Glutamatergic neuron (in vitro differentiated cells): Measurements from ENCODE around the gene ATRNL1. TPM values are rescaled to one million over a fixed set of nuclear protein-coding genes. Genes with fewer than 3 reads are reported as not detected.

Experiments
- DNase-seq: peaks from one replicate; pipeline ENCODE4 v3.0.0; 2022
- H3K27ac Mint-ChIP-seq: one replicate; pipeline ENCODE4 v1.8.0; 2020; ENCODE audit warnings: mild to moderate bottlenecking, mixed read lengths, inconsistent platforms; ENCODE audit not compliant: unreplicated experiment
- H3K27me3 Mint-ChIP-seq: one replicate; pipeline ENCODE4 v1.8.0; 2020; ENCODE audit warnings: mild to moderate bottlenecking, moderate library complexity, mixed read lengths, inconsistent platforms; ENCODE audit not compliant: unreplicated experiment
- H3K36me3 Mint-ChIP-seq: one replicate; pipeline ENCODE4 v1.8.0; 2020; ENCODE audit warnings: mild to moderate bottlenecking, mixed read lengths, inconsistent platforms; ENCODE audit not compliant: unreplicated experiment
- H3K4me1 Mint-ChIP-seq: one replicate; pipeline ENCODE4 v1.8.0; 2020; ENCODE audit warnings: mild to moderate bottlenecking, low read depth, mixed read lengths, inconsistent platforms; ENCODE audit not compliant: unreplicated experiment
- H3K4me3 Mint-ChIP-seq: one replicate; pipeline ENCODE4 v1.8.0; 2020; ENCODE audit warnings: mild to moderate bottlenecking, mixed read lengths, inconsistent platforms; ENCODE audit not compliant: unreplicated experiment
- H3K9me3 Mint-ChIP-seq: one replicate; pipeline ENCODE4 v1.8.0; 2020; ENCODE audit warnings: mild to moderate bottlenecking, moderate library complexity, mixed read lengths, inconsistent platforms; ENCODE audit not compliant: unreplicated experiment
- total RNA-seq: library from RNA; stranded (reverse); fragmentation: NEBNext Ultra II Directional; extraction: Animal tissue kit (Norgen Biotek cat#: 25700); gene quantifications from one replicate; pipeline ENCODE4 v1.2.1, GENCODE V29; 2021; ENCODE audit not compliant: unreplicated experiment
- TF ChIP-seq, protein P1 (sequence below): fragments of 200-600 bp; sonication (generic); IDR thresholded peaks from one replicate; pipeline ENCODE4 v1.5.0; 2021; ENCODE audit not compliant: partially characterized antibody, unreplicated experiment

ATRNL1 gene
- total RNA-seq, 1 donor from 2014 or later, result 35.9 TPM

- H3K36me3 Mint-ChIP-seq, result no peaks in the 10 kb centered on the region
- DNase-seq, result no peak
- H3K4me1 Mint-ChIP-seq, result no peaks in the 10 kb centered on the region
- H3K4me3 Mint-ChIP-seq, result no peak overlapping the region
- no peak overlapping the region for H3K27ac Mint-ChIP-seq
- peaks cover 1% of the 10 kb centered on the region for H3K27me3 Mint-ChIP-seq
- TF ChIP-seq, protein P1, sequence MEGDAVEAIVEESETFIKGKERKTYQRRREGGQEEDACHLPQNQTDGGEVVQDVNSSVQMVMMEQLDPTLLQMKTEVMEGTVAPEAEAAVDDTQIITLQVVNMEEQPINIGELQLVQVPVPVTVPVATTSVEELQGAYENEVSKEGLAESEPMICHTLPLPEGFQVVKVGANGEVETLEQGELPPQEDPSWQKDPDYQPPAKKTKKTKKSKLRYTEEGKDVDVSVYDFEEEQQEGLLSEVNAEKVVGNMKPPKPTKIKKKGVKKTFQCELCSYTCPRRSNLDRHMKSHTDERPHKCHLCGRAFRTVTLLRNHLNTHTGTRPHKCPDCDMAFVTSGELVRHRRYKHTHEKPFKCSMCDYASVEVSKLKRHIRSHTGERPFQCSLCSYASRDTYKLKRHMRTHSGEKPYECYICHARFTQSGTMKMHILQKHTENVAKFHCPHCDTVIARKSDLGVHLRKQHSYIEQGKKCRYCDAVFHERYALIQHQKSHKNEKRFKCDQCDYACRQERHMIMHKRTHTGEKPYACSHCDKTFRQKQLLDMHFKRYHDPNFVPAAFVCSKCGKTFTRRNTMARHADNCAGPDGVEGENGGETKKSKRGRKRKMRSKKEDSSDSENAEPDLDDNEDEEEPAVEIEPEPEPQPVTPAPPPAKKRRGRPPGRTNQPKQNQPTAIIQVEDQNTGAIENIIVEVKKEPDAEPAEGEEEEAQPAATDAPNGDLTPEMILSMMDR, result no peak
- no peaks in the 10 kb centered on the region for H3K9me3 Mint-ChIP-seq
Observed at GRCh38 chr10:115558252-115558651, 465.1 kb downstream of the ATRNL1 start.

DNA sequence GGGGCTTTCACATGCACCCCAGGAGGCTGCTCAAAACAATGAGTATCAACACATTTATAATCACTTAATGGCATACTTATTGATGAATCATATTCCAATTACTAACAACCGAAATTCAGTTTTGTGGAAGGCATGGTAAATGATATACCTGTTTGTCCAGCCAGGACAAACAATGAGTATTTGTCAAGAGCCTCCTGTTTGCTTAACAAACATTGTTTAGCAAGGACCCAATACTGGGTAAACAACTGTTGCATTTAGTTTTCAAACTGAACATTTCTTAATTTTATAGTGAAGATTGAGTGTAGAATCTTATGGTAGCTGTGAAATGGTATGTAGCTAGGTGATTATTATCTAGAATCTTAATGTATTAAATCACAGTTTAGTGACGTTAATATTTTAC is 473.7 kb downstream of the ATRNL1 start:
- H3K4me1 Mint-ChIP-seq, result no peaks in the 10 kb centered on the region
- H3K4me3 Mint-ChIP-seq, result no peak overlapping the region
- H3K9me3 Mint-ChIP-seq, result no peaks in the 10 kb centered on the region
- no peak for DNase-seq
- TF ChIP-seq, protein P1, result no peak
- H3K27ac Mint-ChIP-seq, result no peak overlapping the region
- no peaks in the 10 kb centered on the region for H3K36me3 Mint-ChIP-seq
- H3K27me3 Mint-ChIP-seq, result no peaks in the 10 kb centered on the region

- Mint-ChIP-seq H3K36me3 (no peaks in the 10 kb centered on the region), H3K9me3 (peaks cover 1% of the 10 kb centered on the region), H3K4me1 (no peaks in the 10 kb centered on the region), H3K27ac (no peak overlapping the region), H3K4me3 (no peak overlapping the region), H3K27me3 (no peaks in the 10 kb centered on the region)
- TF ChIP-seq, protein P1, result peak; percentile 51
- peak; percentile 33 for DNase-seq
Observed at GRCh38 chr10:115572740-115573455, 479.7 kb downstream of the ATRNL1 start.

DNA sequence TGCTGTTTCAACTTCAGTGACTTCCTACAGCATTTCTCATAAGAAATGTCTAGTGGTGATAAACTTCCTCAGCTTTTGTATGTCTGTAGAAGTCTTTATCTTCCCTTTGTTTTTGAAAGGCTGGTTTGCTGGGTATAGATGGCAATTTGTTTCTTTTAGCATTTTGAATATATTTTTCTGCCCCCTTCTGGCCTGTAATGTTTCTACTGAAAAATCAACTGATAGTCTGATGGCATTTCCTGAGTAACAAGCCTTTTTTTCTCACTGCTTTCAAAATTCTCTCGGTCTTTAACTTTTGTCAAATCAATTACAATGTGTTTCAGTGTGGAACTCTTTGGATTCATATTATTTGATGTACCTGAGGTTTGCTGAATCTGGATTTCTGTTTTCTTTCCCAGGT is 487.1 kb downstream of the ATRNL1 start:
- peaks cover 1% of the 10 kb centered on the region for H3K9me3 Mint-ChIP-seq
- peaks cover 7% of the 10 kb centered on the region for H3K36me3 Mint-ChIP-seq
- H3K27me3 Mint-ChIP-seq, result no peaks in the 10 kb centered on the region
- H3K4me3 Mint-ChIP-seq, result no peak overlapping the region
- no peak overlapping the region for H3K27ac Mint-ChIP-seq
- H3K4me1 Mint-ChIP-seq, result no peaks in the 10 kb centered on the region
- DNase-seq, result no peak
- TF ChIP-seq, protein P1, result no peak

DNA sequence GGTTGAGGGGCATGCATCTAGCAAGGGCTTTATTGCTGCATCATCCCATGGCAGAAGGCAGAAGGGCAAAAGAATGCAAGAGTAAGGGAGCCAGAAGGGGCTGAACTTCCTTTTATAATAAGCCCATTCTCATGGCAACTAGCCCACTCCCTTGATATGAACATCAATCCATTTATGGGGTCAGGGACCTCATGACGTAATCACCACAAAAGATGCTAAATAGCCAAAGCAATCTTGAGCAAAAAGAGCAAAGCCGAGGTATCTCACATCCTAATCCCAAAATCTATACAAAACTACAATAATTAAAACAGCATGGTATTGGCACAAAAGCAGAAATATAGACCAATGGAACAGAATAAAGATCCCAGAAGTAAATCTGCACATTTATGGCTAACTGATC is 499.9 kb downstream of the ATRNL1 start:
- peaks cover 8% of the 10 kb centered on the region for H3K36me3 Mint-ChIP-seq
- DNase-seq, result no peak
- no peaks in the 10 kb centered on the region for H3K27me3 Mint-ChIP-seq
- TF ChIP-seq, protein P1, result no peak
- no peak overlapping the region for H3K27ac Mint-ChIP-seq
- no peak overlapping the region for H3K4me3 Mint-ChIP-seq
- H3K9me3 Mint-ChIP-seq, result no peaks in the 10 kb centered on the region
- no peaks in the 10 kb centered on the region for H3K4me1 Mint-ChIP-seq
